HG02571 (cell line): ENCODE measurements around the gene GRM4.
"Not testable (repeated sequence)": the region's sequence is repeated elsewhere in the genome, so short reads cannot be mapped to it uniquely, and the experiment has no call there.

Source experiments
- ATAC-seq: cut with Tn5 transposase; IDR thresholded peaks from one replicate; pipeline ENCODE4 v1.9.1; 2021; ENCODE audit warnings: mild to moderate bottlenecking, moderate library complexity; ENCODE audit not compliant: unreplicated experiment

The GRM4 gene

GRCh38 chr6:34027445-34027936 lies 118.4 kb downstream of the GRM4 start:
- ATAC-seq: no peak

GRCh38 chr6:34025861-34026260 lies 120.0 kb downstream of the GRM4 start:
- no peak for ATAC-seq

DNA sequence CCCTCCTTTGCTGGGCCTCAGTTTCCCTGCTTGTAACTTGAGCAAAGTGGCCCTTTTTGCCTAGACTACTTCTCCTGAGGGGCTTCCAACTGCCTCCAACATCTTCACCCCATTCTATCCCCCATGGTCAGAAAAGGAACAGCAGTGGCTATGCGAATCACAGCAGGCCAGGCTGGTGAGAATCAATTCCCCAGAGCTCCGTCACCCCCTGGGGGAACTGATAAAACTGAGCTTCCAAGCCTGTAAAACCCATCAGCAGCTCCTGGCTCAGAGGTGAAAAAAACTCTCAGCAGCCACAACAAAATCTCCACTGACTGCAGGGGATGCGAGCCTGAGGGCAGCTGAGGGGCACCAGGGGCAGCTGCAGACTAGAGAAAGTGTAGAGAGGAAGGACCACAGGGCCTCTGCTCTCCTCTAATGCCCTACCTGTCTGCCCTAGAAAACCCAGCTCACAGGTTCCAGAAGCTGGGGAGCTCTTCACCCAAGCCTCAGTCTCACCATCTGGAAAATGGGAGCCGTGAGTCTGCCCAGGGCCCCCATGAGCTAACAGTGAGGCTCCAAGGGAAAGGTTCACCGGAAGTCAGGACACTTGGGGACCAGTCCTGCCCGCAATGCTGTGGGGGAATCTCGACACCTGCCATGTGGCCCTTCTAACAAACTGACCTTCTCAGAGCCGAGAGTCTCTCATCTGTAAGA lies 120.6 kb downstream of the GRM4 start:
- ATAC-seq: no peak

DNA sequence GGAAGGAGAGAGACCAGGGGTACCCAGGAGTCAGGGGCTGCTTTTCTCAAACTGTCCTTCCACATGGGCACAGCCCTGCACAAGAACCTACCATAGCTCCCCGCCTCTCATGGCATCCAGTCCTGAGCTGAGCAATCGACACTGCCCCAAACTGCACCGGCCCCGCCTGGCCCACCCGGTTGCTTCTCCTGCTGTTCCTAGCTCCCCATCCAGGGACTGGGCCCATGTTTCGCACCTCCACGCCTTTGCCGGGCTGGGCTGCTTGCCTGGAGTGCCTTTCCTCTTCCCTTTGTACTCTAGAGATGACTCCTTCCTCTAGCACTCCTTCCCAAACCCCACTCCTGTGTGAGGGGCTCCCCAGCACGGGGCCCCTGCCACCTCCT lies 123.0 kb downstream of the GRM4 start:
- ATAC-seq: no peak

DNA sequence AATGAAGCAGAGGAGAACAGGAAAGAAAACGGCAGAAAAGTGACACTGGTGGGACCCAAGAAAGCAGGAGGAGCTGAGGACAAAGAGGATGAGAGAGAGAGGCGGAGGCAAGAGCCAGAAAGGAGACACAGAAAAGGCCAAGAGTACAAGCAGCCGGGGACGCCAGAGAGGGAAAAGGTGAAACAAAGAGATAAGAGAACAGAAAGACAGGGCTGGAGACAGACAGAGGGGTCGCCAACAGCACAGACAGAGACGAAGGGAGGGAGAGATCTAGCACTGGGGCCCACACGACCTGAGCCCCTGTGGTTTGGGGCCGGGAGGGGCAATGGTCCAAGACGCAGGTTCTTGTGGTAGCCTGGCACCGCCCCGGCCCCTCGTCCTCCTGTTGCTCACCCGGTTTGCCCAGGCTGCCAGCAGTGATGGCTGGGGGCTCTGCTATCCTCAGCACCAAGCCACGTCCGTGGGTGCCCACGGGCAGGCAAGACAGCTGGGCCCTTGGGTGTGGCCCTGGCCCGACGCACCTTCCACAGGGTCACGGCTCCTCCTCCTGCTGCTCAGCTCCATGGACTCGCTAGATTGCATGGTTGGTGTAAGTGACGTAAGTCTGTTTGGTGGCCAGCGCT lies 123.5 kb downstream of the GRM4 start:
- no peak for ATAC-seq

- ATAC-seq: no peak
Observed at GRCh38 chr6:34021554-34022190, 124.2 kb downstream of the GRM4 start.

DNA sequence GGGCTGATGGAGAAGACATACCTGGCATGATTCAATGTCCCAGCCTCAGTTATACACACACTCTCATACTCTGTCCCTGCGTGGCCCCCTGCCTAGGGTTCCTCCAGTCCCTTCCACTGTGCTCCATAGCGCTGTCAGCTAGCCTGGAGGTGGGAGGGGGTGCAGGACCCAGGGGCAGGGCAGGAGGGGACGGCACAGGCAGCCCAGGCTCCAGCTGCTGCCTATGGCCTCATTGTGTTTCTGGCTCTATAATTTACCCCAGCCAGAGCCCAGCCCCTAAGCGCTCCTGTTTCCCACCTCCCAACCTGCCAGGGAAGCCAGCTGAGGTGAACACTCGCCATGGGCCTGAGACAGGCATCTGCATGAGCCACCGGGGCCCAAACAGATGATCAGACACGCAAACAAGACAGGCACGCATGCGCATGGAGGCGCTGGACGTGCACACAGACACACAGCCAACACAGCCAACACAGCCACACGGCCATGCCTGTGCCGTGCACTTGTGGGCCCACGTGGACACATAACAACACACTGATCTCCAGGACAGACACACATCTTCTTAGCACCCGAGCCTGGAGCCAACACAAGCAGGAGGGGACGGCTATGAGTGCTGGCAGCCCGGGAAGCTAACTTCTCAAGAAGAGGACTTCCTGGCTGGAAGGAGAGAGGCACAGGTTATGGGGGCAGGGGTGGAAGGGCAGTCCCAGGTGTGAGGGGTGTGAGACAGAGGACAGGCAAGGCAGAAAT lies 124.9 kb downstream of the GRM4 start:
- no peak for ATAC-seq

DNA sequence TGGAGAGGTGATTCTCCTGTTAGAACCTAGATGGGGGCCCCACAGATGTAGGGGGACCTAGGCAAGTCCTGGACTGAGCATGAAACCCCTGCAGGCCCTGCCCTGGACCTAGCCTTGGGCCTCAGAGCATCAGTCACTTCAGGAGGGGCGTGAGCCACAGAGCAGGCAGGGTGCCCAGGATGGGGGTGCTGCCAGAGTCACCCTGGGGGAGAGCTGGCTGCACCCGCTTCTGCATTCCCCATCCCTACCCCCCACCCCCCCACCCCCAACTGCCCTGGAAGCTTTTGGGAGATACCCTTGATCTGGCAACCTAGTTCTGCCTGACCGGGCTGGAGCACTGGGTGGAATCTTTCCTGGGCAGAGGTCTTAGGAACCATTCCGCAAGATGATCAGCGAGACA lies 125.6 kb downstream of the GRM4 start:
- no peak for ATAC-seq

DNA sequence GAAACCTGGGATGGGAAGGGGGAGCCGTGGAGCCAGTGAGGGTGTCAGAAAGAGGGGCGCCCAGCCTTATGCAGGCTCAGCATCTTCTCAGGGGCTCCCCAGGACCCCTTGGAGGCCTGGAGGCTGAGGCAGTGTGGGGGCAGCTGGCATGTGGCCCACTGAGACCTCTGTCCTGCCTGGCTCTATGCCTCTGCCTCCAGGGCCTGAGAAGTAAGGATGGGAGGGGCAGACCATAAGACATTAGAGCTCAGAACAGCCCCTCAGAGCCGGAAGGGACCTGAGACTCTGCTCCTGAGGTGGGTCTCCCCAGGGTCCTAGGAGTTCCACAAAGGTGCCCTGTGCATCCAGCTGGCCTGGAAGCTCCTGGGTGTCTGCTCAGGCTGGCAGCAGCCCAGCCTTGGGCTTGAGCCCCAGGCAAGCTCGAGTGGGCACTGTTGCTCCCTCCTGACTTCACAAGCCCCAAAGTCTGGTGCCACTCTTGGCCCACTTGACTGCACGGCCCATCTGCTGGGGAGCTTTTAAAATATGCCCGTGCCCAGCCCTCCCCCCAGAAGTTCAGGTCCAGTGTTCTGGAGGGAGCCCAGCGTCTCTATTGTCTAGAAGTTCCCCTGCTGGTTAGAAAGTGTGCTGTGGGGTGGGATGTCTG lies 126.8 kb downstream of the GRM4 start:
- no peak for ATAC-seq

- ATAC-seq: no peak
Observed at GRCh38 chr6:34018026-34018425, 127.9 kb downstream of the GRM4 start.

GRCh38 chr6:34017106-34017805 lies 128.6 kb downstream of the GRM4 start:
- ATAC-seq: no peak

DNA sequence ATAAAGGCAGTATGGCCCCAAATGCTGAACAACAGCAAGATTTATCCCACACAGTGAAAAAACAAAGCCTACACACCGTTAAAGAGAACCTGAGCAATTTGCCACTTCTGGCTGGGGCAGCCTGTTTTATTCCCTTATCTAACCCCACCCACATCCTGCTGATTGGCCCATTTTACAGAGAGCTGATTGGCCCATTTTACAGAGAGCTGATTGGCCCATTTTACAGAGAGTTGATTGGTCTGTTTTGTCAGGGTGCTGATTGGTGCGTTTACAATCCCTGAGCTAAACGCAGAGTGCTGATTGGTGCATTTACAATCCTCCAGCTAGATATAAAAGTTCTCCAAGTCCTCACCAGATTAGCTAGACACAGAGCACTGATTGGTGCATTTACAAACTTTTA lies 129.3 kb downstream of the GRM4 start:
- not testable (repeated sequence) for ATAC-seq

- ATAC-seq: no peak
Observed at GRCh38 chr6:34015586-34015985, 130.3 kb downstream of the GRM4 start.

DNA sequence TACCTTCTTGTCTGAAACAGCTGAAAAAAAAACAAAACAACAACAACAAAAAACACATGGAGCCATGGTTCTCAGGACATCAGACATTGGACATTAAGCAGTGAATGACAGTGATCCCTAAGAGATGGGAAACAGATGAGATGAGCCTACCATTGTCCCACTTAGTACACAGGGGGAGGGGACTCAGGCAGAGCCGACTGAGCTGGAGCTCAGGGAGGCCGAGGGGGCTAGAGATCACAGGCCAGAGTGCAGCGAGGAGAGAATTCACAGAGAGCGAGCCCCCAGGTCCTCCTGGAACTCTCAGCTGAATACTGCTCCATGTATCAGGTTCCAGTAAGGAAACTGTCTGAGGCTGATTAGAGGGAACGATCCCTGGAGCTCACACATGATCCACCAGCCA lies 134.6 kb downstream of the GRM4 start:
- ATAC-seq: no peak

DNA sequence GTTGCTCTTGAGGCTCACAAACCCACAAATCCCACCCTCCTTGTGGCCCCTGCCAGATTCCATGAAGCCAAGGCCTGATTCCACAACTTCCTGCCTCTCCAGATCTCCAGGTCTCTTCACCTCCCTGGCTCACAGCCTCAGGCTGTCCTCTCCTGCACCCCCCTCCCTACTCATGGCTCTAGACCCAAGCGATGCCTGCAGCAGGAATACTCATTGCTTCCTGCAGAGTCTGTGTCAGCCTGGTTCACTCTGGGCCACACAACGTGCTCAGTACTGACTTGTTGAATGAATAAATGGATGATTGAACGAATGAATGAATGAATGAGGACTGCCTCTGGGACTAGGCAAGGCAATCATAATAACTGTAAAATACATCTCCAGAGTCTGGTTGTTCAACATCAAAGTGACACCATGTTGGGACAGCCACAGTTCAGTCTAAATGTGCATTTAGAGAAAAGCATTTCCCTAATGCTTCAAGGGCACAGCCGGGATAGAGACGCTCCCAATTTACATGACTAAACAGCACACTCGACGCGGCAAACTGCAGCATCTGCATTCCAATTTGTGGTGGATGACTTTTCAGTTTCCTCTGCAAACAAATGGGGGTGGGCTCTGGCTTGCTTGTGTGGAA lies 139.9 kb downstream of the GRM4 start:
- no peak for ATAC-seq

DNA sequence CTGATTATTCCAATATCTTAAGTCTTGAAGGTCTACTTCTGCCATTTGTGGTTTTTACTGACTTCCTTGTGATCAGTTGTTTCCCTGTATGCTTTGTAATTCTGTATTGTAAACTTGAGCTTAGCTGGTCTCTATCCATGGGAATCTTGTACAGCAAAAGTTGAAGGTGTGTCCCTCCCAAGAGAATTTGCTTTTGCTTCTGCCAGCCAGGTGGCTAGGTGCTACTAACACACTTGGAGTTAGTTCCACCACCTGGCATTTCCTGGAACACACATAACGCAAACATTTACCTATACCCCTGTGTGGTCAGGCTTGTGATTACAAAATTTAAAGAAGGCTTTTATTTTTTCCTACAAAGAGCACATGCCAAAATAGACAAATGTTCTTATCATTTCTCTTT lies 141.2 kb downstream of the GRM4 start:
- no peak for ATAC-seq

DNA sequence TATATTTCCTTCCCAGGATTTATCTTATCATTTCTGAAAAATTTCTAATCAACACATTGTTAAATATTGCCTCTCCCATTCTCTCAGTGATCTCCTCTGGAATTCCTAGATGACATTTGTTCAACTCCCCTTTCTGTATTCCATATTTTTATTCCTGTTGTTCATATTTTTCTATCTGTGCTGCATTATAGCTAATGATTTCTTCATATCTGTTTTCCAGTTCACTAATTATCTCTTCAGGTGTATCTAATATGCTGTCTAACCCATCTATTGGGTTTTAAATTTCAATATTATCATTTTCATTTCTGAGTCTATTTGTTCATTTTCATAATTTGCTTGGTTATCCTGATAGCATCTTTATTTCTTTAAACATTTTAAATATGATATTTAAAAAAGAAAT lies 141.9 kb downstream of the GRM4 start:
- ATAC-seq: no peak

- no peak for ATAC-seq
Observed at GRCh38 chr6:34001706-34002621, 143.9 kb downstream of the GRM4 start.

DNA sequence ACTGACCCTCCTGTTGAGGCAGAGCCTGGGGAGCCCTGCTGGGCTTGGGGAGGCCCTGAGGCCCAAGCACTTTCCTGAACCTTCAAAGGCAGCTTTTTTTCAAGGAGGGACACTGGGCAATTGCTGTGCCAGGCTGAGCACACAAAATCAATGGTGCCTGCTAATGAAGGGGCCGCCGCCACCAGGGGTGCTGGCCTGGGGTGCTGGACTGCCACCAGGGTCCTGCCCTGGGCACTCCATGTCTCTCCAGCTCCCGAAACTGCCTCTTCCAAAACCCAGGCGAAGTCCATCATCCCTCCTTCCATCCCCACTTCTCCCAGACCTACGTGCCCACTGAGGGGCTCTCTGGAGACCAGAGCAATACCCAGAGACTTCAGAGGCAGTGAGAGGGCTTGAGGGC lies 145.6 kb downstream of the GRM4 start:
- ATAC-seq: no peak
